NB4 (cell line): Measurements from ENCODE around the gene TBX4.

Experiments
- CTCF ChIP-seq: IDR thresholded peaks from one replicate; pipeline ENCODE4 v1.5.1; 2012; ENCODE audit warnings: low read depth, low read length
- POLR2A ChIP-seq: IDR thresholded peaks from 2 replicates; pipeline ENCODE4 v1.6.1; 2011; ENCODE audit warnings: mild to moderate bottlenecking; ENCODE audit not compliant: insufficient read length; ENCODE audit errors: extremely low read depth

GRCh38 chr17:61452301-61453290, at the start of gene TBX4:
- TF ChIP-seq CTCF, result no peak
- no peak for TF ChIP-seq POLR2A
